ENCODE results near the gene PRMT1.

Gene PRMT1

GRCh38 chr19:49651820-49652550 is 25.1 kb upstream of the PRMT1 start:
- no peak for DNase-seq

- DNase-seq = no peak
These were observed 24.3 kb upstream of the PRMT1 start for GRCh38 chr19:49652551-49653465.

GRCh38 chr19:49653466-49653806 is 23.6 kb upstream of the PRMT1 start:
- no peak for DNase-seq

- no peak for DNase-seq
These were observed 22.5 kb upstream of the PRMT1 start for GRCh38 chr19:49654581-49654980.

- no peak for DNase-seq
These were observed 21.3 kb upstream of the PRMT1 start for GRCh38 chr19:49655570-49656455.

GRCh38 chr19:49656456-49657109 is 20.5 kb upstream of the PRMT1 start:
- no peak for DNase-seq

- no peak for DNase-seq
These were observed 19.5 kb upstream of the PRMT1 start for GRCh38 chr19:49657493-49658138.

- no peak for DNase-seq
These were observed 18.9 kb upstream of the PRMT1 start for GRCh38 chr19:49658139-49658517.

- no peak for DNase-seq
These were observed 18.3 kb upstream of the PRMT1 start for GRCh38 chr19:49658566-49659442.

- DNase-seq = no peak
These were observed 16.6 kb upstream of the PRMT1 start for GRCh38 chr19:49660338-49660961.

- no peak for DNase-seq
These were observed 15.1 kb upstream of the PRMT1 start for GRCh38 chr19:49662011-49662410.

GRCh38 chr19:49663224-49663623 is 13.8 kb upstream of the PRMT1 start:
- DNase-seq = no peak

- peak; percentile 88 to 89 for DNase-seq
These were observed 12.7 kb upstream of the PRMT1 start for GRCh38 chr19:49664171-49665035.

- no peak for DNase-seq
These were observed 12.1 kb upstream of the PRMT1 start for GRCh38 chr19:49665036-49665350.

- peak; percentile 85 to 95 for DNase-seq
These were observed 11.5 kb upstream of the PRMT1 start, which contains the start of the genes BCL2L12 and IRF3 for GRCh38 chr19:49665351-49666119. BCL2L12 (plus strand) TSS chr19:49665933; CDS start chr19:49666693, 760 bp downstream. IRF3 (minus strand) TSS chr19:49665857; CDS start chr19:49664838, 1,019 bp downstream.

- DNase-seq = no peak
These were observed 11.0 kb upstream of the PRMT1 start for GRCh38 chr19:49666120-49666444.

- DNase-seq = no peak
These were observed 9.6 kb upstream of the PRMT1 start for GRCh38 chr19:49667473-49667872.

GRCh38 chr19:49669516-49669915 is 7.6 kb upstream of the PRMT1 start:
- DNase-seq = no peak
